ENCODE data around the gene SIRT7.

GRCh38 chr17:81939881-81940385 is 22.0 kb upstream of the SIRT7 start:
- TF ChIP-seq, protein P1, sequence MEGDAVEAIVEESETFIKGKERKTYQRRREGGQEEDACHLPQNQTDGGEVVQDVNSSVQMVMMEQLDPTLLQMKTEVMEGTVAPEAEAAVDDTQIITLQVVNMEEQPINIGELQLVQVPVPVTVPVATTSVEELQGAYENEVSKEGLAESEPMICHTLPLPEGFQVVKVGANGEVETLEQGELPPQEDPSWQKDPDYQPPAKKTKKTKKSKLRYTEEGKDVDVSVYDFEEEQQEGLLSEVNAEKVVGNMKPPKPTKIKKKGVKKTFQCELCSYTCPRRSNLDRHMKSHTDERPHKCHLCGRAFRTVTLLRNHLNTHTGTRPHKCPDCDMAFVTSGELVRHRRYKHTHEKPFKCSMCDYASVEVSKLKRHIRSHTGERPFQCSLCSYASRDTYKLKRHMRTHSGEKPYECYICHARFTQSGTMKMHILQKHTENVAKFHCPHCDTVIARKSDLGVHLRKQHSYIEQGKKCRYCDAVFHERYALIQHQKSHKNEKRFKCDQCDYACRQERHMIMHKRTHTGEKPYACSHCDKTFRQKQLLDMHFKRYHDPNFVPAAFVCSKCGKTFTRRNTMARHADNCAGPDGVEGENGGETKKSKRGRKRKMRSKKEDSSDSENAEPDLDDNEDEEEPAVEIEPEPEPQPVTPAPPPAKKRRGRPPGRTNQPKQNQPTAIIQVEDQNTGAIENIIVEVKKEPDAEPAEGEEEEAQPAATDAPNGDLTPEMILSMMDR (conservative IDR thresholded peaks at IDR 0.05 in 1 of 2, IDR thresholded peaks at IDR 0.05 in 1 of 2; ENCODE audit: extremely low read depth in 1 of 2, insufficient read depth in 1 of 2, low read depth in 1 of 2, low read length in 2 of 2), result no peak
- no peak for TF ChIP-seq EZH2 (IDR thresholded peaks at IDR 0.05; ENCODE audit: borderline replicate concordance, low read length)

All from mammary epithelial cell (primary cell).